Activated CD8-positive, alpha-beta memory T cell treated with anti-CD3 and anti-CD28 coated beads for 36 hours (primary cell): ENCODE data around the gene F2R. TPM values are rescaled to one million over a fixed set of nuclear protein-coding genes. Genes with fewer than 3 reads are reported as not detected.
"Not testable (repeated sequence)": the region's sequence is repeated elsewhere in the genome, so short reads cannot be mapped to it uniquely, and the experiment has no call there.

Experiments used
- CTCF ChIA-PET: fragments of 350-600 bp; sonication (Branson Sonifier 250); formaldehyde crosslinking; loops from one replicate; lab custom pipeline; 2021; ENCODE audit warnings: antibody characterized with exemption; lab: Charles Lee
- POLR2A ChIA-PET: fragments of 350-600 bp; sonication (Branson Sonifier 250); formaldehyde crosslinking; loops from one replicate; lab custom pipeline; 2021; ENCODE audit warnings: antibody characterized with exemption; lab: Charles Lee
- total RNA-seq, 2 experiments: library from RNA; stranded (reverse); gene quantifications; one replicate each; pipeline ENCODE4 v1.2.3, GENCODE V29; 2021

F2R gene
- total RNA-seq, 2 experiments from 2014 or later: 16.1 to 16.6 TPM

DNA sequence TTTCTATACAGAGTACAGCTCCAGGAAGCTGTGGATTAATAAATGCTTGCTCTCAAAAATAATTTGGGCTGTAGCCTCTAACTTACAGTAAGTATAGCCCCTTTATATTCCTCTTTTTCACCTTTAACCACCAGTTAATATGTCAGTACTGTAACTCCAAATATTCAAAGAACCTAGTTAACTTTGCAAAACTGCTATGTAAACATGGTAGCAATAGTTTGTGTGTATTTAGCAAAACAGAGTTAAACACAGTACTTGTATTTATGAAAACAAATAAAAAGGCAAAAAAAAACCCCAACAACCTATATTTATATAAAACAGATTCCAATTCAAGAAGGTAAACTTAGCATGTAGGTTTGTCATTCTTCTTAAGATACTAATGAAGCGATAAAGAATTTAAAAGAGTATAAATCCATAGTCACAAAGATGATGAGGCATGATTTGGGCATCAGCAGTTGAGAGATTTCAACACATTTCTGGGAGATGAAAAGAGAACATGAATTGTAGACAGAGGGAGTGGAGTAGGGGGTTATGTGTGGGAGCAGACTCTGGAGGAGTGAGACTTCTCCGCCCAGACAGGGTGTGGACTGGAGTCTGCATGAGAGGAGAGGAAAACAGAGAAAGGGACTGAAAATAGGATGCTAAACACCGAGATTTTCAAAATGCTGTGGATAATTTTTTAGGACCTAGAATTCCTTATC is 55.9 kb downstream of the F2R start:
- CTCF ChIA-PET: no interaction called here
- POLR2A ChIA-PET: no interaction called here

DNA sequence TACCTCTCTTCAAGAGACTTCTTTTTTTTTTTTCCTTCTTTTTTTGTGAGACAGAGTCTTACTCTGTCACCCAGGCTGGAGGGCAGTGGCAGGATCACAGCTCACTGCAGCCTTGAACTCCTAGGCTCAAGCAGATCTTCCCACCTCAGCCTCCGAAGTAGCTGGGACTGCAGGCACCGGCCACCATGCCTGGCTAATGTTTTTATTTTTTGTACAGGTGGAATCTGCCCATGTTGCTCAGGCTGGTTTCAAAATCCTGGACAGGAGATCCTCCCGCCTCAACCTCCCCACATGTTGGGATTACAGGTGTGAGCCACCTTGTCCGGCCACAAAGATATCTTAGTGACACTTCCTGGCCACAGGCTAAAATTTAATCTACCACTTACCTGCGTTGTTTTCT is 60.0 kb downstream of the F2R start:
- CTCF ChIA-PET: interaction anchor here (1.1 kb wide), 1 partner anchor 8 kb away, joined by 6 read pairs; no protein-coding TSS in a partner anchor

DNA sequence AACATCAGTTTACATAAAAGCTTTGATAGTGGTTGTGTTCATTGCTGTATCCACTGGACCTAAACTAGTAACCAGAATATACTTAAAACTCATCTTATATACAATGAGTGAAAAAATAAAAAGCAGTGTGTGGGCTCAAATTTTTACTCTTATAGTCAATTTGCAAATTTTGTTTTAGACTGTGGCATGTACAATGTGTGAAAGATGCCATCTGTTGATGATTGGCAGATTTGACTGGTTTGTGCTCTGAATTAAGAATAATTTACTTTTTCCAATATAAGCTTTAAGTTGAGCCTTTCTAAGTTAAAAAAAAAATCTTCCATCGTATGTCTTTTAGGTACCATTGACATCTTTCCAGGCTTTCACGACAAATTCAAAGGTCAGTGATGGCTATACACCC is 60.5 kb downstream of the F2R start:
- ChIA-PET CTCF (interaction anchor here (1.1 kb wide), 1 partner anchor 9 kb away, joined by 6 read pairs; no protein-coding TSS in a partner anchor), POLR2A (no interaction called here)

More for the DNA sequence above, 60.0 kb downstream of the F2R start:
- POLR2A ChIA-PET: no interaction called here

DNA sequence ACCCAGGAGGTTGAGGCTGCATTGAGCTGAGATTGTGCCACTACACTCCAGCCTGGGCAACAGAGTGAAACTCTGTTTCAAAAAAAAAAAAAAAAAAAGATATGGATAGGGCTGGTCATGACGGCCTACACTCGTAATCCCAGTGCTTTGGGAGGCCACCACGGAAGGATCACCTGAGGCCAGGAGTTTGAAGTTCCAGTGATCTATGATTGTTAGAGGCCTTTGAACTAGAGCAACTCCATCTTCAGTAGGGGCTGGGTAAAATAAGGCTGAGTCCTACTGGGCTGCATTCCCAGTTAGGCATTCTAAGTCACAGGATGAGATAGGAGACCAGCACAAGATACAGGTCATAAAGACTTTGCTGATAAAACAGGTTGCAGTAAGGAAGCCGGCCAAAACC is 64.7 kb downstream of the F2R start:
- POLR2A ChIA-PET, CTCF ChIA-PET: not testable (repeated sequence)

DNA sequence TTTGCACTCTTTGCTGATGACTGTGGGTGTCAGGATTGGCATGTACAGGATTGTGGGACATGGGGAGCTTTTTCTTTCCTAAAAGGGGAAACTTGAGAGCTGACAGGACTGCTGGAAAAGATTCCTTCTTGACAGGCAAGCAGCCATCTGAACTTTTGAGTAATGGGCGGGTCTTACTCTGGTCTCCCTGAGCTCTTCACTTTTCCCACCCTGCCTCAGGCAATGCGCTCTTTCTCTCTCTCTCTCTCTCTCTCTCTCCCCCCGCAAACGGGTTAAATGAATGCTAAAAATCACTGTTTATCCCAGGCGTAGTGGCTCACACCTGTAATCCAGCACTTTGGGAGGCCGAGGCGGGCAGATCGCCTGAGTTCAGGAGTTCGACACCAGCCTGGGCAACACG is 65.8 kb downstream of the F2R start:
- POLR2A ChIA-PET: no interaction called here
- CTCF ChIA-PET: no interaction called here

DNA sequence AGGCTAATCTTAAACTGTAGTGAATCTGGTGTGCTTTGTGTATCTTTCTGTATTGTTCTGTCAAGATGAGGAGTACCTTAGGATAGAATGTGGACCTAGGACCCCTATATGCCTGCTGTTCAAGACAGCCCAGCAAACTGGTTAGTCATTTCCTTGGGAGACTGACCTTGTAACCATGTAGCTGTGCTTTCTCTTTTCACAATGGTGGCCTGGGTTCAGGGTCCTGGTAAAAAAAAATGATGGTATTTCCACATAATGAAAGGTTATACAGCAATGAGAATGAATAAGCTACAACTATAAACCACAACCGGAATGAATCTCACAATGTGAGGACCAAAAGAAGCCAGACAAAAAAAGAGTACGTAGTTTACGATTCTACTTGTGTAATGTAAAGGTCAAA is 66.5 kb downstream of the F2R start:
- CTCF ChIA-PET: no interaction called here

More for the DNA sequence above, 66.5 kb downstream of the F2R start:
- POLR2A ChIA-PET: no interaction called here

Other genes starting within 250 kb of the F2R start
- gene F2RL2, start 92.7 kb upstream of the F2R start, total RNA-seq: not detected
- 1 to 10 TPM; 2.5 to 2.8 TPM for gene F2RL1, start 102.9 kb downstream of the F2R start, total RNA-seq
- under 1 TPM in 1 of 2 experiments, not detected in 1; 0.23 TPM for gene S100Z, start 133.9 kb downstream of the F2R start, total RNA-seq
- gene CRHBP, start 236.9 kb downstream of the F2R start, total RNA-seq: not detected